Measurements from ENCODE around the gene PHLDA2.

Gene PHLDA2

DNA sequence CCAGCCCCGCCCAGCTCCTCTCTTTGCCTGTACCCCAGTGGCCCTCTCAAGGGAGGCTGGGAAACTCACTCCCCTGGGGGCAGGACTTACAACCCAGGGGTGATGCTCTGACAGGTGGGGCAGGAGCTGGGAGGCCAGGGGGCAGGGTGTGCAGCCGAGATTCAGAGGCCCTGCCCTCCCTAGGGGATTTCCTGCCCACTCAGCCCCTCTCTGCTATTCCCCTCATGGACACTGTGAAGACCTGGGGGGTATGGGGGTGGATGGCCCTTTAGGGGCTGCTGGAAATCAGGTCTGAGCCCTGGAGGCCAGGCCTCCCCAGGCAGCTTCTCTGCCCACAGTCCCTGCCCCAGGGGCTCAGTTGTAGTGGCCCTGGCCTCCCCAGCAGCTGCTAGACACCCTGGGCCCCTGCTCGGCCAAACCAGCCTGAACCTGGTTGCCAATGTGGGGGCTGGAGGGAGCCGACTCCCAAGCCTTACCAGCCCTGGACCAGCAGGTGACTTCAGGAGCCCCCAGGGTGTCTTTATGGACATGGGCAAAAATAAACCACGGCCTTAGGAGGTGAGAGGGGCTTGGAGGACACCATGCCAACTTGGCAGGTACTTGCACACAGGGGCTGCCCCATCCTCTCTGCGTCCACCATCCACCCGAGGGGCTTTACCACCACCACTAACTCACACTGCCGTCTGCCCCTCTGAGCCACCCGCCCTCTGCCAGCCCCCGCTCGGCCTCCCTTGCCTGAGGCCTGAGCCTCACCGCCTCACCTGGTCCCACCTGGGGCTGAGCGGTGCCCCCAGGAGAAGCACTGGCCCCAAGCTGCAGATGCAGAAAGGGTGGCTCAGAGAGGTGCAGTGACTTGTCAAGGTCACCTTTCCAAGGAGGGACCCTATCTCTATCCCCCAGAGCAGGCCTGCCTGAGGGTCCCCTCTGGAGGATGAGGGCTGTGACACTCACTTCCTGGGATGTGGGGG is 2.8 kb upstream of the PHLDA2 start:
- DNase-seq (ENCODE audit: low read depth, low spot score) = no peak
- H3K4me3 ChIP-seq (ENCODE audit: low read length) = no peak overlapping the region

DNA sequence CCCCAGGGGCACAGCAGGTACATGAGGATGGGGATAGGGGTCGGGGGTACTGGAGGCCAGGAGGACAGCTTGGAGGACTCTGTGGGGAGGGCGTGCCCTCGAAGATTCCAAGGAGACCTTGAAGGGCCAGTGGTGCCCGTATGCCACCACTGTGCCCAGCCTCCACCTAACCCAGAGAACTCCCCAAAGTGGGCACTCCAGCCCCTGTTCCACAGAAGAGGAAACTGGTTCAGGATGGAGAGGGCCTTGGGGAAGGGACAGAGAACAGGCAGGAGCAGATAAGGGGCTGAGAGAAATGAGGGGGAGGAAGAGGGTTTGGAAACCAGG is 2.2 kb upstream of the PHLDA2 start:
- no peak for DNase-seq (ENCODE audit: low read depth, low spot score)
- H3K4me3 ChIP-seq (ENCODE audit: low read length) = no peak overlapping the region

DNA sequence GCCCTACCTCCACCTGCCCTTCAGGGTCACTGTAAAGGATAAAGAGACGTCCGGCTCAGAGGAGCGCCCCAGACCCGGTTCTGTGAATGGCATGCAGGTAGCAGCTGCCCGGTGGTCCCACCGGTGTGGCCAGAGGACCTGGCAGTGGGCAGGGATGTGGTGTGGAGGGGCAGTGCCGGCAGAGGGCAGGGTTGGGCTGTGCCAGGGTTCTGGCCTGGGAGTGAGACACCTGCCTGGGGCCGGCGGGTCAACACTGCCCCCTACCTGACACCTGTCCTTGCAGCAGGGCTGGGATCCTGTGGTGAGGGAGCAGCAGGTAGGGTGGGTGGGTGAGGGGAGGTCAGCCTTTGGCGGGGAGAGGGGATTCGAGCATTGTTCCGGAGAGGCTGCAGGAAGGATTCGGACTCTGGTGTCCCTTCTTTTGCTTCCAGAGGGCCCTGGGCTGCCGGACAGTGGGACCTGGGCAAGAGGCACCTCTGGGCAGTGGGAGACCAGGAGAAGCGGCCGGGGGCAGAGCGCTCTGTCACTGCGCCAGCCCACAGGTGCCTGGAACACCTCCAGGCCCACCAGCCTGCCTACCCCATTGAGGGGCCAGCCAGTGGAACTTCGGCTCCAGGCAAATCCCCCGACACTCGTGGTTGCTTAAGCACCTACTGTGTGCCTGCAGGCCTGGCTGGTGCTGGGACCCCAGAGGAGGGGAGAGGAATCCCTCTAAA is 1.6 kb upstream of the PHLDA2 start:
- no peak for DNase-seq (ENCODE audit: low read depth, low spot score)
- no peak overlapping the region for H3K4me3 ChIP-seq (ENCODE audit: low read length)

DNA sequence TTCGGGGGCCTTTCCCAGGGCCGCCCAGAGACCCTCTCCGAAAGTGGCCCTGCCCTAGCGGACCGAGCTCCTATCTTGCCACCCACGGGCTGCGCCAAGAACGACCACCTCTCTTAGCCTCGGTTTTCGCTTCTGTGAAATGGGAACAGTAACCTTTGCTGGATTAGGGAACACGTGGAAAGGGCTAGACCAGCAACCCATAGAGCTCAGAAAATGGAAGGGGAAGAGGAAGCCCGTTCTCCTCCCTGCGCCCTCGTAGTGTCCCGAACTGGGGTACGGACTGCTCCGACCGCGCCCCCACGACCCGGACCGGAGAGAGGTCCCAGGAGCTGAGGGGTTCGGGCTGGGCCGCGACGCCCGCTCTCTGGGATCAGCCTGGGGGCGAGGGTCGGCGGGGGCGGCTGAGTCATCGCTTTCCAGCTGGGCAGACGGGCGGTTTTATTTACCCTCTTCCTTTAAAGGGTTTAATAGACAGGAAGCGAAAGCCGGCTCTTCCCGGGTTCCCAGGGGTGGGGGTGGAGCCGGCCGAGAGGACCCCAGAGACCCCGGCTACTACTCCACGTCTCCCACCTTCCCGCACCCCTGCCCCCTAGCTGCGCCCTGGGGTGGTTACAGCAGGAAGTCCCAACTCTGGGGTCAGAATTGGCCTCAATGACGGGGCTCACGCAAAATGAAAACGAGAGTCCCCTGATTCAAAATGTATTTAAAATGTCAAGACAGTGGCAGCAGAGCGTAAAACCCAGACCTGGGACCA is 907 bp upstream of the PHLDA2 start:
- no peak overlapping the region for H3K4me3 ChIP-seq (ENCODE audit: low read length)
- no peak for DNase-seq (ENCODE audit: low read depth, low spot score)

DNA sequence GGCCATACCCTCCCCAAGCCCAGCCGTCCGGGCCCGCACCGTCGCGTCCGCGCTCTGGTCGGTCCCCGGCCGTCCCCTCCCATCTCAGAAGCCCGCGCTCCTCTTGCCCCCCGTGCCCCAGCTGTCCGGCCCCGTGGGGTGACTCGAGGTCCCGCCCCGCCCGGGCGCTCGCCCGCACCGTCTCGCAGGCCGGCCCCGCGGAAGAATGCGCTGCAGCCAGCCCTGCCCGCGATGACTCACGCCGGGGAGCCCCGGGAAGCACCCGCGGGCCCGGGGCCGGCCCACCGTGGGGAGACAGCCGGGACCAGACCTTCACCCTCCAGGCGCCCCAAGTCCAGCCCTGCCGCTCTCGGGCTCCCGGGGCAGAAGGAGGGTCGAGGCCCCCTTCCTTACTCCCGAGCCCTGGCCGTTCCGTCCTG is 320 bp upstream of the PHLDA2 start:
- no peak for DNase-seq (ENCODE audit: low read depth, low spot score)
- H3K4me3 ChIP-seq (ENCODE audit: low read length) = no peak overlapping the region

DNA sequence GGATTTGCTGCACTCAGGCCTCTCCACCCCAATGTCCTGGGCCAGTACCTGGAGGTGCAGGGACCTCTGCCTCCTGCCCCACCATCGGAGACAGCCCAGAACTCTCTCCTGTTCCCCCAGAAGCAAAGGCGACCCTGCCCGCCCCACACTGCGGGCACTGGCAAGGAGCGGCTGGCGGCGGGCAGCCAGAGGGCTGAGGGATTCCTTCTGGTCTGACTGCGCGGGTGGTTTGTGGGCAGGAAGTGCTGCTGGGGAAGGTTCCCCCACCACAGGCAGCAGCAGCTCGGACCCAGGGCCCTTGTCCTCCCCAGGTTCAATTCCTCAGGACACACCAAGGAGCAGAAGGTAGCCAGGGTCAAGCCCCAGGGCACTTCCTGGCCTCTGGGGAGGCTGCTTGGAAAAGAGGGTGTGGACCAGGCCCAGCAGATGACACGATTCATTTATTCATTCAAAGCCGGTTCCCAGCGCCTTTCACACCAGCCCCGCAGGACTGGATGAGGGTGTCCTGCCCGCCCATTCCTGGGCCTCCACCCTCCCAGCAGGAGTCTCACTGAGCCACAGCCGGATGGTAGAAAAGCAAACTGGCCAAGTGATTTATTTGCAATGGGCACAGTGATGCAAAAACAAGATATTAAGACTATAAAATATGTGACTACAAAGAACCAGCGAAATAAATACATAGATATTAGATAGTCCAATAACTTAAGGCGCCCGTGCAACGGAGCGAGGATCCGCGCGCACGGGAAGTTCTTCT is 1.2 kb downstream of the PHLDA2 start:
- no peak overlapping the region for H3K4me3 ChIP-seq (ENCODE audit: low read length)
- no peak for DNase-seq (ENCODE audit: low read depth, low spot score)

DNA sequence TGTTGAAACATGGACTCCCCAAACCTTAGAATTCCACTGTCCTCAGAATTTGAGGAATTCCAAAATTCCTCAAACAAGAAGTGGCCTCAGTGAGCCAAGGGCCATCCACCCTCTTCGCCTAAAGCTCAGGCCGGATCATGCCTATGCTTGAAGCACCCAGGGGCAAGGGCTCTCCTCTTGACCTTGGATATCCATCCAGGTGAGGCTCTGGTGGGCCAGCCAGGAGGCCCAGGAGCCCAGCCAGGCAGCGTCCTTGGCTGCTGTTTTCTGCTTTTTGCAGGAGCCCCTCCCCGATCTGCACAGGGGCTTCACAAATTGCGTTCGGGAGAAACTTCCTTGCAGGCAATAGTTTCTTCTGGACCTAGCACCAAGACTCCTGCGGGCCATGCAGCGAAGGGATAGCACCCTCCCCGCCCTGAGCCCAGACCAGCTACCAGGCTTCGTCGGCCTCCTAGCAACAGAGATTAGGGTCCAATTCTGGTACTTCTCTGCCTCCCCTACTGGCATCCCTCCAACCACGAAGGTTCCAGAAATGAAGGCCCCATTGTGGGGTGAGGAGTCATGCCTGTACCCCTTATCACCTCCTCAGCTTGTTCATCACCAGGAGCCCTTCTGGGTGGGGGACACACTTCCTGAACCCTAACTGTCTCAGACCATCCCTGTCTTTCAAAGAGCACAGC is 2.0 kb downstream of the PHLDA2 start:
- no peak overlapping the region for H3K4me3 ChIP-seq (ENCODE audit: low read length)
- no peak for DNase-seq (ENCODE audit: low read depth, low spot score)

DNA sequence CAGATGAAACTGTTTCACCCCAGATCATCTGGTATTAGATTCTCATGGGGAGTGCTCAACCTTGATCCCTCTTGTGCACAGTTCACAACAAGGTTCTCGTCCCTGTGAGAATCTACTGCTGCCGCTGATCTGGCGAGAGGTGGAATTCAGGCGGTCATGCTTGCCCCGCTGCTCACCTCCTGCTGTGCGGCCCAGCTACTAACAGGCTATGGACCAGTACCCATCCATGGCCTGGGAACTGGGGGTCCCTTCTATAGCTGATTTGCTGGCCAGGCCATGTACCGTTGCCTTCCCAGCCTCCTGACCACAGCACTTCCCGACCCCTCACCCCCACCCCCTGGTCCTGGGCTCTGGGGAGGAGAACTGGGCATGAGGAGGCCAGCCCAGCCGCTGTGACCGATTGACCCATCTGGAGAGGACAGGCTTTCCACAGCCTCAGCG is 2.6 kb downstream of the PHLDA2 start:
- no peak overlapping the region for H3K4me3 ChIP-seq (ENCODE audit: low read length)
- no peak for DNase-seq (ENCODE audit: low read depth, low spot score)

DNA sequence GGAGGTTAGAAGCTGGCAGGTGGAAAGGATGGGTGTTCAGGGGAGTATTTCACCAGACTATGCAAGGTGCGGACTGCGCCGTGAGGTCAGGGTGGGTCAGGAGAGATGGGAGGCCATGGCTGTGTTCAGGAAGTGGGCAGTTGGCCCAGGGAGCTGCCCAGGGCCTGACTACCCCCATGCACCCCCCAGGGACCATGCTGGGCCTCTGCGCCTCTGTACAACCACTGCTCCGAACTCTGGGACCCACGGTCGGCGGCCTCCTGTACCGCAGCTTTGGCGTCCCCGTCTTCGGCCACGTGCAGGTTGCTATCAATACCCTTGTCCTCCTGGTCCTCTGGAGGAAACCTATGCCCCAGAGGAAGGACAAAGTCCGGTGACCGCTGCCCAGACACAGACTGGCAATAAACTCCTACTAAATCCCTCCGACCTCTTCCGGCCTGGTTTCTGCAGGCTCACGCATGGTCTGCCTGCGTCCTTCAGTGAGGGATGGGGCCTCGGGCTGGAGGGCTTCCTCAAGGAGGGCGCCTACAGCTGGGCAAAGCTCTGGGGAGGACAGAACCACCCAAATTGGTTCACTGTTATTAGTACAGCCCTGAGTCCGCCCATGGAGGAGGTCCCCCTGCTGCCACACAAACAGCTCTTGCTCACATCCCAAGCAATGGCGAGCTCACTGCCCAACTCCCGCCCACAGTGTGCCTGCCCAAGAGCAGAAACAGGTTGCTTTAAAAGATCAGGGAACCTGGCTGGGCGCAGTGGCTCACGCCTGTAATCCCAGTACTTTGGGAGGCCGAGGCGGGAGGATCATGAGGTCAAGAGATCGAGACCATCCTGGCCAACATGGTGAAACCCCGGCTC is 4.2 kb downstream of the PHLDA2 start:
- no peak overlapping the region for H3K4me3 ChIP-seq (ENCODE audit: low read length)
- DNase-seq (ENCODE audit: low read depth, low spot score) = no peak

DNA sequence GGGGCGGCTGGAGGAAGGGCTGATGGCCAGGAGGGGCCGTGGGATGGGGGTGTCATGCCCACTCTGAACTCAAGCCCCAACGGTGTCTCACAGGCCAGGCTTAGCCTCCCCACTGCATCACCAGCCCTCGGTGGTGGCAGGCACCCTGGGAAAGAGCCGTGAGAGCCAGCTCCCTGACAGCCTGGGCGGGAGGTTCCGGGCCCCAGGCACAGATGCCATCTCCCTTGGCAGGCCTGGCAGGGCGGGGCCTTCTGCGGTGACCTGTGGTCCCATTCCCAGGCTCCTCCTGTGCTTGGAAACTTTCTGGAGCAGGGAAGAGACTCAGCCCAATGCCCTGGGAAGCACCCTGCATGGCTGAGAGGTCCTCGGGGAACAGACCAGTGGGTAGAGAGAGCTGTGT is 4.8 kb downstream of the PHLDA2 start:
- no peak for DNase-seq (ENCODE audit: low read depth, low spot score)
- no peak overlapping the region for H3K4me3 ChIP-seq (ENCODE audit: low read length)

DNA sequence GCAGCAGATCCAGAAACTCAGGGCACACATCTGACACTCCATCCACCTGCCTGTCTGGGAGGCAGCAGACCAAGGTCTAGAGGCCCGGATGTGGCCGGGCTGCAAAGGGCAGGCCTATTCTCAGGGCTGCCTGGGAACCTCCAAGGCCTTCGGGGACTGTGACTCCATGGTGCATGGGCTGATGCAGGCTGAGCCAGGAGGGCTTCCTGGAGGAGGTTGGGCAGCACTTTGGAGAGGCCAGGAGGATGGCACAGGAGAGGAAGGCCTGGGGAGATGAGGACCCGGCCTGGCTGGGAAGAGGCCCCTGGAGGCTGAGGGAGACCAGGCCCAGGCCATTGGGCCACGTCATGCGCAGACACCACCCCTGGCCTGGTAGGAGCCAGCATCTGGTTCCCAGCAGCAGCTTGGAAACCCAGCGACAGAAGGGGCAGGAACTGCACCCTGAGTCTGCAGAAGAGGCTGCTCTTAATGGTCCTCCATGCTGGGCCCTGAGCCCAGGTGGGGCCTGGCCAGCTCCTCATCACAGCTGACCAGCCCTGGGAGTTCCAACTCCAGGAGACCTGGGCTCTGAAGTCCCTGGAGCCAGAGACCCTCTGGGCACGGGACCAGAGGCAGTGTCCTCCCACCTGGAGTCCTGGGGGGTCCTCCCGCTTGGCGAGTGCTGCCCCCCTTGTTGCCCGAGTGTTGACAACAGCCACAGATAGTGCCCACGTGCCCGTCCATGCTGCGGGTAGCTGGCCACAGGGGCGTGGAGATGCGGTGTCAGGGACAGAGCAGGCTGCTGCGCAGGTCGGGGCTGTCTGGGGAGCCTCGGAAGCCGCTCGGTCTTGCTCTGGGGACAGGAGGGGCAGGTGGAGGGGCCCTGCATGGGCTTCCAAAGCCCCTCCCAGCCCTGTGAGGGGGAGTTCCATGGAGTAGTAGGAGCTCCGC is 5.5 kb downstream of the PHLDA2 start:
- DNase-seq (ENCODE audit: low read depth, low spot score) = no peak
- no peak overlapping the region for H3K4me3 ChIP-seq (ENCODE audit: low read length)

DNA sequence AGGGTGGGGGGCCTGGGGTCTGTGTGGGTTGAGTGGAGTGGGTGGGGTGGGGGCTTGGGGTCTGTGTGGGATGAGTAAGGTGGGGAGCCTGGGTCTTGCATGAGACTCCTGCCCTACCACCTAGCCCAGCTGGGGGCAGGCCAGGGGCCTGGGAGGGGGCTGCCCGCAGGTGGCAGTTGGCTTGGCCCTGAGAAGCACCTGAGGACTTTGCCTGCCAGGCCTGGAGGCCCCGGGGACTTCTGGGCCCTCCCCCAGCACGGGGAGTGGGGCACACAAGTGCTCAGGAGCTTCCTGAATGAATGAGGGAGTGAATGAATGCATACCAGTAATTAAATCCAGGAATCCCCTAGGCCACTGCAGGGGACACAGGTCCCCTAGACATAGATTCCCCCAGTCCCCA is 6.6 kb downstream of the PHLDA2 start:
- H3K4me3 ChIP-seq (ENCODE audit: low read length) = no peak overlapping the region
- no peak for DNase-seq (ENCODE audit: low read depth, low spot score)

DNA sequence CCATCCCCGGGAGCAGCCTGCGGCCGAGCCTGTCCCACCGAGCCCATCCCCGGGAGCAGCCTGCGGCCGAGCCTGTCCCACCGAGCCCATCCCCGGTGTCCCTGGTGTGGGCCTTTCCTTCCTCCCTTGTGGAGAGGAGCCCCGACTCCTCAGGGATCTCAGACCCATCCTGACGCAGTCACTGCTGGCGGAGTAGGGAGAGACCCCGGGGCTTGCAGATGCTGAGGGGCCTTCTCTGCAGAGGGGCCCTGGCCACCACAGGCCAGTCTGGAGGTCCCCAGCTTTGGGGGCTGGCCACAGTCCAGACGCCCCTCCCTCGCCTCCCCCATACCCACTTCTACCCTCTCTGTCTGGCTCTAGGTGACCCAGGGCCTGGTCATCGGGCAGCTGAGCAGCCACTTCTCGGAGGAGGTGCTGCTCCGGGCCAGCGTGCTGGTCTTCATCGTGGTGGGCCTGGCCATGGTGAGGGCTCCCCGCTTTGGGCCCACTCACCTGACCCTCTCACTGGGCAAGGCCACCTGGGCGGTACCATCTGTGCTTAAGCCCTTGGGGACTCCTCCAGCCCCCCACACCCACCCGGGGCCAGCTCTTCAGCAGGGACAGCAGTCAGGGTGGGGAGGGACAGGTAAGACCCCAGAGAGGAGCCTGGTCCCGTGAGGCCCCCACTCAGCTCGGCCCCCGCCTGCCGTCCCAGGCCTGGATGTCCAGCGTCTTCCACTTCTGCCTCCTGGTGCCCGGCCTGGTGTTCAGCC is 7.3 kb downstream of the PHLDA2 start:
- H3K4me3 ChIP-seq (ENCODE audit: low read length) = no peak overlapping the region
- no peak for DNase-seq (ENCODE audit: low read depth, low spot score)

DNA sequence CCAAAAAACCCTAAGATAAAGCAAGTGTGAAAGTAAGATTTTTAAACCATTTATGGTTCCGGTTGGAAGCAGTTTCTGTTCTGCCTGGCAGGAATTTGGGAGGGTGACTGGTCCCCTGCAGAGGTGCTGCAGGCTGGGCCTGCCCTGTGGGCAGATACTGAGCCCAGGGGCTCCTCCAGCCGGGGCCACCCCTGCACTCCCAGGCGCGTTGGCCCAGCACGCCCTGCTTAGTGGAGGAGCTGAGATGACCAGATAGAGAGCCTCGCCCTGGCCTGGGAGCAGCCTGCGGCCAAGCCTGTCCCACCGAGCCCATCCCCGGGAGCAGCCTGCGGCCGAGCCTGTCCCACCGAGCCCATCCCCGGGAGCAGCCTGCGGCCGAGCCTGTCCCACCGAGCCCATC is 8.0 kb downstream of the PHLDA2 start:
- H3K4me3 ChIP-seq (ENCODE audit: low read length) = no peak overlapping the region
- DNase-seq (ENCODE audit: low read depth, low spot score) = no peak

DNA sequence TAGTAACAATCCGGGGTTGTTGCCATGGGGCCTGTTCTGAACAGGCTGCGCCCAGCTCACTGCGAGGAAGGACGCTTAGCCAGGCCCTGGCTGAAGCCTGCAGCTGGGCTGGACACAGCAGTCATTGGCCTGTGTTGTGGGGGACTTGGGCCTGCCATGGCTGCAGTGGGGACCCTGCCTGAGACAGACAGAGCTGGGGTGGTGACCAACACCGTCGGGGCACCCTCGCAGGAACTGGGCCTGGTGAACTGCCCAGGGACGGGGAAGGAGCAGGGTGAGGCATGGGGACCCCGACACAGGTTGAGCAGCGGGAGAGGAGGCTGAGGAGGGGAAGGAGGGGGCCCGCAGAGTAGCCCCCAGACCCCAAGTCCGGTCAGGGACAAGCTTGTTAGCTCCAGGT is 8.9 kb downstream of the PHLDA2 start:
- H3K4me3 ChIP-seq (ENCODE audit: low read length) = no peak overlapping the region
- DNase-seq (ENCODE audit: low read depth, low spot score) = no peak

DNA sequence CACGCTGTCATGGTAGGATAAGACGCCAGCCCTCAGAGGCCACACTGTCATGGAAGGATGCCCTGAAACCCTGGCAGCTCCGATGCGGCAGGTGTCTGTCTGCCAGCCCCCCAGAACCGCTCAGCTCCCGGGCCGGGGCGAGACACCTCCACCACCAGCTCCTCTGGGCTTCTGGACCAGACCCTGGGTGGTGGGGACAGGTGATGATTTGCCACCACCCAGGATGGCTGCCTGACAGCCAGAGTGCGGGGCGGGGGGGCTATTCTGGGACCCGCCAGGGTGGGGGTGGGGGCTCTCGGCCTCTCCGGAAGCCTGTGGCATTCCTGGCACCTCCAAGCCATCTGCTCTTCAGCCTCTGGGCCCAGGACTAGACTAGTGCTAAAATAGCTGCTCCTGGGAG is 9.4 kb downstream of the PHLDA2 start:
- no peak overlapping the region for H3K4me3 ChIP-seq (ENCODE audit: low read length)
- DNase-seq (ENCODE audit: low read depth, low spot score) = no peak

Measured in Jurkat, Clone E6-1 (cell line).